Loucy (cell line): ENCODE results near the gene GALNT18.

Source experiments
- EZH2phosphoT487 ChIP-seq: fragments of 200-600 bp; IDR thresholded peaks from 2 replicates; pipeline ENCODE4 v1.6.1; 2018; ENCODE audit warnings: antibody characterized with exemption, mild to moderate bottlenecking, moderate library complexity, borderline replicate concordance
- TF ChIP-seq, protein P1 (sequence below): fragments of 200-600 bp; sonication (generic); conservative IDR thresholded peaks from 2 replicates; pipeline ENCODE4 v1.5.1; 2014; ENCODE audit warnings: mild to moderate bottlenecking, antibody characterized with exemption, low read length

DNA sequence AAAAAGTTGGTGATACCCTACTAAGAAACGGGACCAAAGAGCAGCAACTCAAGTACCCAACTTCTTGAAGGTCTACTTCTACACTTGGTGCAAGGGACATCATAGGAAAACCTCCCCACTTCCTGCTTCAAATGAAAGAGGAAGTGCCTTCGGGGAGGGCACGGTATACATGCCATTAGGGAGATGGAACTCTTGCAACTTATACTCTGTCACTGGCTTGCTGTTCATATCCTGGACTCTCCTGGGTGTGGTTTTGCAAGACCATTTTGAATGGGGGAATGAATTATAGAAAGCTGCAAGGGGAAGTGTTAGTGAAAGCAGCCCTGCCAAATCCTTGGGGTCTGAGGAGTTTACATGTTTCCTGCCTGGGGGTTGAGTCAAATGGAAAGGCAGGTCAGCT is 310.6 kb downstream of the GALNT18 start:
- TF ChIP-seq, protein P1, sequence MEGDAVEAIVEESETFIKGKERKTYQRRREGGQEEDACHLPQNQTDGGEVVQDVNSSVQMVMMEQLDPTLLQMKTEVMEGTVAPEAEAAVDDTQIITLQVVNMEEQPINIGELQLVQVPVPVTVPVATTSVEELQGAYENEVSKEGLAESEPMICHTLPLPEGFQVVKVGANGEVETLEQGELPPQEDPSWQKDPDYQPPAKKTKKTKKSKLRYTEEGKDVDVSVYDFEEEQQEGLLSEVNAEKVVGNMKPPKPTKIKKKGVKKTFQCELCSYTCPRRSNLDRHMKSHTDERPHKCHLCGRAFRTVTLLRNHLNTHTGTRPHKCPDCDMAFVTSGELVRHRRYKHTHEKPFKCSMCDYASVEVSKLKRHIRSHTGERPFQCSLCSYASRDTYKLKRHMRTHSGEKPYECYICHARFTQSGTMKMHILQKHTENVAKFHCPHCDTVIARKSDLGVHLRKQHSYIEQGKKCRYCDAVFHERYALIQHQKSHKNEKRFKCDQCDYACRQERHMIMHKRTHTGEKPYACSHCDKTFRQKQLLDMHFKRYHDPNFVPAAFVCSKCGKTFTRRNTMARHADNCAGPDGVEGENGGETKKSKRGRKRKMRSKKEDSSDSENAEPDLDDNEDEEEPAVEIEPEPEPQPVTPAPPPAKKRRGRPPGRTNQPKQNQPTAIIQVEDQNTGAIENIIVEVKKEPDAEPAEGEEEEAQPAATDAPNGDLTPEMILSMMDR: no peak
- TF ChIP-seq EZH2phosphoT487: no peak
